ENCODE results near the gene PDE2A. TPM values are rescaled to one million over a fixed set of nuclear protein-coding genes. Genes with fewer than 3 reads are reported as not detected.

PDE2A gene
- total RNA-seq, 4 donors from 2014 or later = 54.0 to 339 (median 84.6) TPM

GRCh38 chr11:72712168-72712751, 38.0 kb upstream of the PDE2A start:
- ATAC-seq (ENCODE audit: low FRiP score) (peak; percentile 29), DNase-seq (ENCODE audit: low spot score) (no peak)
- no peak for TF ChIP-seq CTCF (IDR thresholded peaks at IDR 0.05)

GRCh38 chr11:72711141-72711540, 36.9 kb upstream of the PDE2A start:
- no peak for TF ChIP-seq CTCF (IDR thresholded peaks at IDR 0.05)
- no peak for DNase-seq (ENCODE audit: low spot score)
- ATAC-seq (ENCODE audit: low FRiP score) = peak; percentile 7

GRCh38 chr11:72710278-72710677, 36.1 kb upstream of the PDE2A start:
- ATAC-seq (ENCODE audit: low FRiP score) (no peak), DNase-seq (ENCODE audit: low spot score) (no peak)
- no peak for TF ChIP-seq CTCF (IDR thresholded peaks at IDR 0.05)

GRCh38 chr11:72709478-72710238, 35.4 kb upstream of the PDE2A start:
- DNase-seq (ENCODE audit: low spot score) (no peak), ATAC-seq (ENCODE audit: low FRiP score) (no peak)
- no peak for TF ChIP-seq CTCF (IDR thresholded peaks at IDR 0.05)

GRCh38 chr11:72707032-72707431, 32.8 kb upstream of the PDE2A start:
- no peak for TF ChIP-seq CTCF (IDR thresholded peaks at IDR 0.05)
- DNase-seq (ENCODE audit: low spot score) (no peak), ATAC-seq (ENCODE audit: low FRiP score) (no peak)

GRCh38 chr11:72706579-72706978, 32.4 kb upstream of the PDE2A start:
- TF ChIP-seq CTCF (IDR thresholded peaks at IDR 0.05) = no peak
- ATAC-seq (ENCODE audit: low FRiP score) = no peak
- DNase-seq (ENCODE audit: low spot score) = no peak

All from omental fat pad (tissue), 4 donors.